Measurements from ENCODE around the gene FTHL17.

The FTHL17 gene

DNA sequence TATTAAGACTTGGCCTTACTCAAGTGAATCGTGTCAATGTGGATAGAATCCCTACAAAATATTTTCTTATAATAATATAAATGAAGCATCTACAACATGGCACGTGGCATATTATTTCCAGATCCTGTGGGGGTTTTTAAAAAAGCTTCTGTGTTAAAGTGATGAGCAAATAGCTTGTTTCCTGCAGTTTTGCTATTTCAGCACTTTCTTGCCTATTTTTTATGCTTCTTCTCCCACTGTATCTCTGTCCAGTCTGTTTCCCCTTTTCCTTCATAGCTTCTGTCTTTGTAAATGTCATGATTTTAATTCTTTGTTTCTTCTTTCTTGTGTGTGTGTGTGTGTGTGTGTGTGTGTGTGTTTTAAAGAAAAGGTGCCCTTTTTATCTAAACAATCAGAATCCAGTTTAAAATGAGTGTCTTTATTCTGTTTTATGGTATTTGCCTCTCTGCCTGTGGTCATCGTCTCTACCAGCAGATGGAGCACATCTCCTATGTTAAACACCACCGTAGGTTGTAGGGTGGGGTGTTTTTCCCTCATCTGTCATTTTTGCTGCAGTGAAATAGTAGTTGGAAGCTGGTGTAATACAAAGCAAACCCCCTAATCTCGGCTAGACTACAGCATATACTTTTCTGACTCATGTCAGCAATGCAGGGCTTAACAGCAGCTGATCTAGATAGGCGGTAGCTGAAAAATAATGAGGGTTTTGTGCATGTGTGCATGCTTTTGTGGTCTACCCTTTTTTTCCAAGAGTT, 33.1 kb downstream of the FTHL17 start:
- no peak for DNase-seq (ENCODE audit: low read depth)

DNA sequence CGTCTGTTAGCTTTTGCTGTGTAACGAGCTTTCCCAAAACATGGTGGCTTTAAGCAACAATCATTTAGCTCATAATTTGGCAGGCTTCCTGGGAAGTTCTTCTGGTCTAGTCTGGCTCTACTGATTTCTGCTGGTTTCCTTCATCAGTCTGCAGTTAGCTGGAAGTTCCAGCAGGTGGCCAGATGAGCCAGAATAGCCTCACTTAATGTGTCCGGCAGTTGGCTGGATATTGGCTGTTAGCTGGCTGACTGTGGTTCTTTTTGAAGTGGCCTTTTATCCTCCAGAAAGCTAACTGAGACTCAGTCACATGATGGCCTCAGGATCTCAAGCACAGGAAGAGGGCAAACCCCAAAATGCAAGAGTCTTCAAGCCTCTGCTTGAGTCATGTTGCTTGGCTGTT, 34.9 kb downstream of the FTHL17 start:
- no peak for DNase-seq (ENCODE audit: low read depth)

DNA sequence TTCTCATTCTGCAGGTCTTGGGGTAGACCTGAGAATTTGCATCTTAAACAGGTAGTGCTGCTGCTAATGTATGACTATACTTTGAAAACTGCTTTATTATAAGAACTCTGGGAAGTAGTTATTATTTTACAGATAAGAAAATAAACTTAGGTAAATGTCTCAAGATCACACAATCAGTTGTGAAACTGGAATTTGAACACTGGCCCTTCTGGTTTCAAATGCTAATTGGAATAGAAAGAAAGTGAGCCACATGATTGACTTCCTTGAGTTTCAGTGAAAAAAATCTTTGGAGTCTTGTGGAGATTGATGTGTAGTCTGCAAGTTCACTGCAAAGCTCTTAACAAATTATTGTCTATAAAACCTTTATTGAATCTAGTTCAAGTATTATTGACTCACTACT, 44.5 kb downstream of the FTHL17 start:
- DNase-seq (ENCODE audit: low read depth) = no peak

DNA sequence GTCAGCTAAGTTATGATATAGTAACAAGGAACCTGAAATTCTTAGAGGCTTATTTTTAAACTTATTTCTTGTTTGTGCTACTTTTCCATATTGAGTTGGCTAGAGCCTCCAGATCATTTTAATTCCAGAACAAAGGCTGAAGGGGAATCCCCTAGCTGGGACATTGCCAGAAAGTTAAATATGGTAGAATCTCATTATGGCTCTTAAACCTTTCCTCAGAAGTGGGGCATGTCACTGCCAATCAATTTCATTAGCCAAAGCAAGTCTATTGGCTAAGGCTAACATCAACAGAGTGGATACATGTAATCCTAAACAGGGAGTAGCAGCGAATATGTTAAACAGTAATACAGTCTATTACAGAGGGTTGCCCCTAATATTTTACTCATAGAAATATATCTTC, 47.0 kb downstream of the FTHL17 start:
- DNase-seq (ENCODE audit: low read depth) = no peak

DNA sequence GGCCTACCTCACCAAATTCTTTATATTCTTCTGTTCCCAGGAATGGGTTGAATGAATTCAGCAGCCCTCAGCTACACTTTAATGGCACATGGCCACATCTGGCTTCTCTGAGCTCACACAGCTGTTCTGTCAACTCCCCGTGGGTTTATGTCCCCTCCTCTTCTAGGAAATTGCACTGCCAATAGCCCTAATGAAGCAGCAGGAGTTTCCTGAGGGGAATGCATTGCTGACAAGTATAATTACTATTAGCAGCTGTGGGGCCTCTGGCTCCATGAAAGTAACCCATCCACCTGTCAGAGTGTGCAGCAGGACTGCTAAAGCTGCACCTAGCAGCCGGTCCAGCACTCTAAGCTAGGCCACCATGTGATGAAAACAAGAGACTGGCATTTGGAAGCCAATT, 50.3 kb downstream of the FTHL17 start:
- no peak for DNase-seq (ENCODE audit: low read depth)
